ENCODE data around the gene SCAPER.

Gene SCAPER

DNA sequence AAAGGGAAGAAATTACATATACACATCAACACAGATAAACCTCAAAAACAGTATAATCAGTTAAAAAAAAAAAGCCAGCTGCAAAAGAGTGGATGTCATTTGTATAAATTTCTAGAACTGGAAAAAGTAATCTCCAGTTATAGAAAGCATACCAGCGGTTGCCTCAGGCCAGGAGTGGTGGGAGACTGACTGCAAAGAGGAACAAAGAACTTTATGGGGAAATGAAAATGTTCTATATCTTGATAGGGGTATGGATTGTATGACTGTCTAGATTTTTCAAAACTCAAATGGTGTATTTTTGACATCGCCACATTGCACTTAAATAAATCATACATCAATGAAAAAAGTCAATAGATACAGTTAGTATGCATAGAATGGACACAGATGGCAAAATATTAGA lies 241.6 kb downstream of the SCAPER start:
- no peak for DNase-seq

DNA sequence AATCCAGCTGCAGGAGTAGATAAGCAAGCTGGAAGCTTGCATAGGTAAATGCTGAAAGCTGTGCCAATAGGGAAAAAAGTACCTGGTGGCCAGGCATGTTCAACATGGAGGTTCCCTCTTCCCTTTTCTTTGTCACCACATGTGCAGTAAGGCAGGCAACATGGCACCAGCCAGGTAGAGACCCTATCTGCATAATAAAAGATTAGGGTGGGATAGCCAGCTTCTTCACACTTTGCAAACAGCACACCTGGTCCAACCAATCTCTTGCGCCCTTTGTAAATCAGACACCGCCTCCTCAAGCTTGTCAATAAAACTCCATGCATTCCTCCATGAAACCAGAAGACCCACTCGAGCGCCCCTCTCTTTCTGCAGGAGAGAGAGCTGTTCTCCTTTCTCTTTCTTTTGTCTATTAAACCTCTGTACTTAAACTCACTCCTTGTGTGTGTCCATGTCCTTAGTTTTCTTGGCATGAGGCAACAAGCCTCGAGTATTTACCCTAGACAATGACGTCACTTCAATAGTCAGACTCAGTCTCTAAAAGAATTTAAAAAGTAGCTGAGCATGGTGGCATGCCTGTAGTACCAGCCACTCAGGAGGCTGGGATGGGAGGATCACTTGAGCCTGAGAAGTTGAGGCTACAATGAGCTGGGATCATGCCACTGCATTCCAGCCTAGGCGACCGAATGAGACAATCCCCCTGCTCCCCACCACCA lies 256.3 kb downstream of the SCAPER start:
- no peak for DNase-seq

DNA sequence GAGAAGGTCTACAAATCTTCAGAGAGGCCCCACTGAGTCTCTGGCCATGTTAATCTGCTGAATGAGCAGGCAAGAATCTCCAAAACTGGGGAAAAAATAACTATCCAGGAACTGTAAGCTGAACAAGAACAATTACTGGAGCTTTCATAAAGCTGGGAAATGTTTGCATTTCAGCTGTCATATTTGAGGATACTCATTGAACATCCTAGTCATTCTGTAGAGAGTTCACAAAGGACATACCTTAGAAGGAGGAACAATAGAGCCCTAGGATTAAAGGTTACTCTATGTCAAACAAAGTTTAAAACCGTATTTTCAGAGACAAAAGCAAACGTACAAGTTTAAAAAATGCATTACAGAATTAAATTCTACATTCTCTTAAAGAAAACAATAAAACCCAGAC lies 257.5 kb downstream of the SCAPER start:
- DNase-seq: no peak

DNA sequence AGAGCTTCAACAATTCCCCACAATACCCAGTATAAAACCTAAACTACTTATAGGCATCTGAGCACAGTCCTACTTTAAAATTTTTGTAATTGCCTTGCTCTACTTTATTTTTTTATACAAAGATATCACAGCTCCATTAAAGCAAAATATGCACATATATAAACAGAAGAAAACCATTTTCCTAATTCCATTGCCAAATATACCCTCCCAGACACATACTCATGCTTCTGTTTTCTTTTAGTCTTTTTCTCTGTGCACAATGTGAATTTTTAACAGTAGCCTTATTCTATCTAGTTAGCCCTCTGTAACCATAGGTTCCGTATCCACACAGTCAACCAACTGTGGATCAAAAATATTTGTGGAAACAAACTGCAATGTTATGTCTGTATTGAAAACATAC lies 260.5 kb downstream of the SCAPER start:
- DNase-seq: no peak

DNA sequence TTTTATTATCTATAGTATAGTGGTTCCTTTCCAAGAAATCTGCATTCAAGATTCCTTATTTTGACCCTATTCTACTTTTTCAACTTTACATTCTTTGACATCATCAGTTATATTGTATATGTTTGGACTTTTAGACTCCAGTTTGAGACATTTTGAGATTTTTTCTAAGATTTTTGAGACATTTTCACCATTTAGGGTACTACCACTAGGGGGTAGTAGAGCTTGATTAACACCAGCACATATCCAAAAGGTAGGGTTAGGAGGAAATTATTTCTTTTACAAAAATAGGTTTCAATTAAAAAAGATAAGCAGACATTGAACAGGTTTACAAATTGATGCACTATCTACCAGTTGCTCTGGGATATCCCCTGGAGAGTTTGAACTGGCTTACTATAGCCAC lies 262.5 kb downstream of the SCAPER start:
- DNase-seq: no peak

DNA sequence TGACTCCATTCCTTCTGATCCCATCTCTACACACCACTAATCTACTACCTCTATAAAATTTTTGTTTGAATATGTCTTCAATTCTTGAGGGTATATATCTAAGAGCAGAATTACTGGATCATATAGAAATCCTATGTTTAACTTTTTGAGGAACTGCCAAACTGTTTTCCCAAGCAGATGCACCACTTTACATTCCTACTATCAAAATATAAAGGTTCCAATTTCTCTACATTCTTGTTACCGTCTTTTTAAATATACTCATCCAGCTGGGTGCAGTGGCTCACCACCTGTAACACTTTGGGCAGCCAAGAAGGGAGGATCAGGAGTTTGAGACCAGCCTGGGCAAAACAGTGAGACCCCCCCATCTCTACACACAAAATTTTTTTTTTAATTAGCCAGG lies 268.0 kb downstream of the SCAPER start:
- no peak for DNase-seq

DNA sequence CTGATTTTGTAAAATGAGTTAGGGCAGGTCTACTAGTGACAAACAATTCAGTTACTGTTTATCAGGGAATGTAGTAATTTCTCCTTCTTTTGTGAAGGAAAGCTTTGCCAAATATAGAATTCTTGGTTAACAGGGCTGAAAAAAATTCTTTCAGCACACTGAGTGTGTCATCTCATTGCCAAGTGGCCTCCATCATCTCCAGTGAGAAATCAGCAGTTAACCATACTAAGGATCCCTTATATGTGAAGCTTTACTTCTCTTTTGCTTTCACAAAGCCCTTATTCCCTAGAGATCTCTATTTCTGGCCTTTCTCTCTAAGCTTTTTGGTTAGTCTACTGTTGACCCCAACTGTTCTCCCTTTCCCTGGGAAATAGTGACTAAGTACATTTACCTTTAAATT lies 269.1 kb downstream of the SCAPER start:
- DNase-seq: no peak

DNA sequence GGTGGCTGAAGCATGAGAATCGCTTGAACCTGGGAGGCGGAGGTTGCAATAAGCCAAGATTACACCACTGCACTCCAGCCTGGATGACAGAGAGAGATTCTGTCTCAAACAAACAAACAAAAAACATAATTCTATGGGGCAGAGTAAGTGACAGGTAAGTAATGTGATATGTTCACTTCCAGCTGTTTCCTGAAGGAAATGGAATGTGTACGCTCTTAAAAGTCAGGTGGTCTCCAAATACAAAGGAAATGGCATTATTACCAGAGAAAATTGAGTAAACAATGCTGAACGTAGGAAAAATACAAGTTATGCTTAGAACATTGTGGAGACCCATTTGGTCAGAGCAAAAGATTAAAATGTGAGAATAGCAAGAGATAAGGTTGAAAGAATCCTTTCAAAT lies 278.5 kb downstream of the SCAPER start:
- no peak for DNase-seq

DNA sequence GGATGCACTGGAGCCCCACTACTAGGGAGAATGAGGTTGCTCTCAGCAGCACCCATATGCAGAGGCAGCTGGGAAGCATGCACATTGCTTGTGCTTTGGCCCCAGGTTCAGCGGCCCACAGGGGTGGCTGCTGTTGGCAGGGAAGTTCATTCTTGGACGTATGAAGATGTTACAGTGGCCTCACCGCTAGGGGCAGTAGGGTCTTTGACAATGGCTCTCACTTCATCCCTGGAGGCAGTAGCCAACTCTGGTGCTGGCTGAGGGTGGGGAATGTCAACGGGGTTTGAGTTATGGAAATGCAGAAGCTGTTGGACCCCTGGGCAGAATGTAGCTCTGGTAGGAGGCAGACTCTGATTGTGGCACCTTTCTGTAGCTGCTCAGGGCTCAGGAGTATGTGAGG lies 279.9 kb downstream of the SCAPER start:
- DNase-seq: no peak

DNA sequence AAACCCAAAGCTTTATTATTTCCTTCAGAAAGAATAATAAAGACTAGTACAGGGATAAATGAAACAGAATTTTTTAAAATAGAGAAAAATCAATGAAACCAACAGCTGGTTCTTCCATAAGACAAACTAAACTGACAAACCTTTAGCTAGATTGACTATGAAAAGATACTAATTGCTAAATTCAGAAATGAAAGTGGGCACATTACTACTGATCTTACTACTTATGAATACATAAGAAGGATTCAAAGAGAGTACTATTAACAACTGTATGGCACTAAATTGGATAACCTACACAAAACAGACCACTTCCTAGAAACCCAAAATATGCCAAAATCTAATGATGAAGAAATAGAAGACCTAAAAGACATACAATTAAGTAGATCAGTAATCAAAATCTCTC lies 290.4 kb downstream of the SCAPER start:
- DNase-seq: no peak

DNA sequence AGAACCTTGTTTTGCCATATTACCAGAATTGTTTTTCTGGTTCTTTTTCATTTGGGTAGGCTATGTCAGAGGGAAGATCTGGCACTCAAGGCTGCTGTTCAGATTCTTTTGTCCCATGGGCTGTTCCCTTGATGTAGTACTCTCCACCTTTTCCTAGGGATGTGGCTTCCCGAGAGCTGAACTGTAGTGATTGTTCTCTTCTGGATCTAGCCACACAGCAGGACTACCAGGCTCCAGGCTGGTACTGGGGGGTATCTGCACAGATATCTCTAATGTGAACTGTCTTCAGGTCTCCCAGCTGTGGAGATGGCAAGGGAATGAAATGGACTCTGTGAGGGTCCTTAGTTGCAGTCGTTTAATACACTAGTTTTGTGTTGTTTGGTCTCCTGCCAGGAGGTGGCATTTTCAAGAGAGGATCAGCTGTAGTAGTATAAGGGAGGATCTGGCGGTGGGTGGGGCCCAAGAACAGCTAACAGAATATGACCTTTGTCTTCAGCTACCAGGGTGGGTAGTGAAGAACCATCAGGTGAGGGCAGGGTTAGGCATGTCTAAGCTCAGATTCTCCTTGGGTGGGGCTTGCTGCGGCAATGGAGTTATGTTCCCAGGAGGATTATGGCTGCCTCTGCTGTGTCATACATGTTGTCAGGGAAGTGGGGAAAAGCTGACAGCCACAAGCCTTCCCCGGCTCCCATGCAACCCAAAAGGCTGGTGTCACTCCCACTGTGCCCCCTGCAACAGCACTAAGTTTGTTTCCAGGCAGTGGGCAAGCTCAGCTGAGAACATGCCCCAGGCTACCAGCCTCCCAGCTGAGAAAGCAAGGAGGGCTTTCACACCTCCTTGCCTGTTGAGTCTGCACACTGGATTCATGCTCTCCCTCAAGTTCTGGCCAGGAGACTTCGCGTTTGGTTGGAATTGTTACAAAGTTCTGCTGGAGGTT lies 316.1 kb downstream of the SCAPER start:
- no peak for DNase-seq

DNA sequence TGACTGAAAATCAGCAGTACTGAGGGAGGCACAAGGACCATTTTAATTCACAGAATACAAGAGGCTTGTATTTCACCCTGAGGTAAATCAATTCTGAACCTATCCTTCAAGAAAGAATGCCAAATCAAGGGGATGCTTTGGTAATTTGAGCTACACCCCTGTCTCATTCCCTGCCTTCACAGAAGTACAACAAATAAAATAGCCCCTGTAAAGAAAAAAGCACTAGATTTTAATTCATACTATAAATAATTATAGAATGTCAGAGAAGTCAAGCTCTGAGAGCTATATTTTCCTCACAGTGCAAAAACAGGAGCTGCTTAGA lies 319.6 kb downstream of the SCAPER start:
- no peak for DNase-seq

DNA sequence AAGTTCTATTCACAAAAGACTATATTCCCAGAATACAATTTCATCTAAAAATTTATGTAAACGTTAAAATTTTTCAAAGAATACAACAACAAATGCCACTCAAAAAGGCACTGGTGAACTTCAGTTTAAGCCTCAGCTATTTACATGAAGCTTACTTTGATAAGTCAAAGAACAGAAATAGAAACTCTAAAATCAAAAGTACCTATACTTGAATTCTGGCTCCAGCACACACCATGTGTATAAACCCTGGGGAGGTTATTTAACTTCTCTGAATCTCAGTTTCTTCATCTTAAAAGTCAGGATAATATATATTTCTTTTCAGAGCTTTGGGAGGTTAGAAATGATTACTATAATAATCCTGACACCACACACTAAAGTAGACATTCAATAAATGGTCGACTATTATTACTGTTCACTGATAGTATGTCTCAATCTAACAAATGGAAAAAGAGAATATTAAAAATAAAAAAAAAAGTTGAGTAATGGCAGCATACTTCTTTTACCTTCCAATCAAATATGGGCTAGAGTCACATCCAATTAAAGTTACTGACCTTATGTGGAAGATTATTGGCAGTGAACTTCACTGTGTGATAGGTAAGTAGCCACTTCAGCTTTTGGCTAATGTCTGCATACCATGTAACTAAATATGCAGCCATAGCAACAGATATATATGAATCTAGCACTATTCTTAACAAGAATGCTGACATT lies 320.1 kb downstream of the SCAPER start:
- no peak for DNase-seq

DNA sequence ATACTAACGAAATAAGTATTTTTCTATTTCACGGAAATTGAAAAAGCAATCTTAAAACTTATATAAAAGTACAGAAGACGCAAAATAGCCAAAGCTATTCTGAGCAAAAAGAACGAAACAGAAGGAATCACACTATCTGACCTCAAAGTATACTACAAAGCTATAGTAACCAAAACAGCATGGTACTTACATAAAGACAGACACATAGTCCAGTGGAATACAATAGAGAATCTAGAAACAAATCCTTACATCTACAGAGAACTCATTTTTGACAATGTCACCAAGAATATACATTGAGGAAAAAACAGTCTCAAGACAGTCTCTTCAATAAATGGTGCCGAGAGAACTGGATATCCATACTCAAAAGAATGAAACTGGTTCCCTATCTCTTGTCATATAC lies 322.6 kb downstream of the SCAPER start:
- no peak for DNase-seq

DNA sequence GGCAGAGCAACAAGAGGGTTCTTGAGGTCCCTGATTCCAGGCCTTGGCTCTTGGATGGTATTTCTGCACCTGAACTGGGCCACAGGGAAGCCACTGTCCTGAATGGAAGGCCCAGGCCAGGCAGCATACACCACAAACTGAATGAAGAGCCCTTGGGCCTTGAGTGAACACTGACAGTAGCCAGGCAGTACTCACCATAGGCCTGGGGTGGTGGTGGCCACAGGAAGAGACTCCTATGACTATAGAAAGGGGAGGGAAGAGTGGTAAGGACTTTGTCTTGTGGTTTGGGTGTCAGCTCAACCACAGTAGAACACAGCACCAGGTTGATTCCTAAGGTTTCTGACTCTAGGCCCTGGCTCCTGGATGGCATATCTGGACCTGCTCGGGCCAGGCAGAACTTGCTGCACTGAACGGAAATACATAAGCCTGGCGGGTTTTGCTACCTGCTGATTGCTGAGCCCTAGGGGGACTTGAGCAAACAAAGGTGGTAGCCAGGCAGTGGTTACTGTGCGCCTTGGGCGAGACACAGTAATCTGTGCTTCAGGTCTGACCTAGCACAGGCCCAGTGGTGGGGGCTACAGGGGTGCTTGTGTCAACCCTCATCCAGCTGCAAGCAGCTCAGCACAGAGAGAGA lies 327.1 kb downstream of the SCAPER start:
- DNase-seq: no peak

DNA sequence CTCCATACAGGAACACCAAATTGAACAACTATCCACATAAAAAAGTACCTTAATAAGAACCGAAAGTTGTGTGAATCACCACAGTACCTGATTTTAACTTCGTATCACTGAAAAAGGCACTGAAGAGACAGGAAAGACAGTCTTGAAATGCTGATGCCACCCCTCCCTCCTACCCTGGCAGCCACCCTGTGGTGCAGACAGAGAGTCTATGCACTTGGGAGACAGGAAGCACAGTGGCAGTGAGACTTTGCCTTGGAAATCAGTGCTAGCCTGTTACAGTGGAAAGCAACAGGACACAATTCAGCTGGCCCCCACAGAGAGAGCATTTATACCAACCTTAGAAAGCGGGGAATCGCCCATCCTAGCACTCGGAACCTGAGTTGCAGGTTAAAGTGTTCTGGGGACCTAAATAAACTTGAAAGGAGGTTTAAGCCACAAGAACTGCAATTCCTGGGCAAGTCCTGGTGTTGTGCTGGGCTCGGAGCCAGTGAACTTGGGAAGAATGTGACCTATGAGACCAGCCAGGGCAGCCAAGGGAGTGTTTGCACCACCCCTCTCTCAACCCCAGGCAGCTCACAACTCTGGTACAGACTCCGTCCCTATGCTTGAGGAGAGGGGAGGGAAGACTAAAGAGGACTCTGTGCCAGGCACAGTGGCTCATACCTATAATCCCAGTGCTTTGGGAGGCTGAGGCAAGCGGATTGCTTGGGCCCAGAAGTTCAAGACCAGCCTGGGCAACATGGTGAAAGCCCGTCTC lies 328.4 kb downstream of the SCAPER start:
- DNase-seq: peak; percentile 64

DNA sequence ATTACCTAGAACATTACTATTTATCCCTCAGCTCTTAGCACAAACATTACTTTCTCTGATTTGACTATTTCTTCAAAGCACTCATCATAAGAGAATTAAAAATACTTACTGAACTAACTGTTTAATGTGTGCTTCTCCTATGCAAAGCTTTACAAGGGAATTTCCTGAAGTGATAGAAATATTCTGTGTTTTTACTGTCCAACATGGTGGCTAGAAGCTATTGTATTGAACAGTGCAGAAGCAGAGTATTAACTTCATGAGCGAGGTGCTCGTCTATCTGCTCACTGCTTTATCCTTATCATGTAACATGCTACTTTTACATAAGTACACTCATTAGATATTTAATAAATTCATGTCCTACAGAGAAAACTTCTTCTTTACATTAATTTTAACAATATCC lies 329.5 kb downstream of the SCAPER start:
- no peak for DNase-seq

DNA sequence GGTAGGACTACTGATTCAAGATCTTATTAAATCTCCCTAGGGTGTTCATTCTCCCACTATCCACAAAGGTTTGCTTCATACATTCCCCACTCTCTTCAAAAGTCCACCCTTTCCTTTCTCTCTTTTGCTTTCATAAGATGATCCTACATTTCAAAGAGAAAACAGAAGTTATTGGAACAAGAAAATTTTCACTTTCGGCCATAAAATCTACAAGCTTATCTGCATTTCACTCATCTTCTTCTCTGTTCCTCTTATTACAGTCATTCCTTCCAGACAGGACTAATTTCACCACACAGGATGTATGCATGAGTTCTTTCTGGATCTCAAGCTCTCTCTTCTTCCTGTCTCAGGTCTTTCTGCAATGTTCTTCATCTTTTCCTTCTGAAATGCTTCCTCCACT lies 329.9 kb downstream of the SCAPER start:
- DNase-seq: no peak

DNA sequence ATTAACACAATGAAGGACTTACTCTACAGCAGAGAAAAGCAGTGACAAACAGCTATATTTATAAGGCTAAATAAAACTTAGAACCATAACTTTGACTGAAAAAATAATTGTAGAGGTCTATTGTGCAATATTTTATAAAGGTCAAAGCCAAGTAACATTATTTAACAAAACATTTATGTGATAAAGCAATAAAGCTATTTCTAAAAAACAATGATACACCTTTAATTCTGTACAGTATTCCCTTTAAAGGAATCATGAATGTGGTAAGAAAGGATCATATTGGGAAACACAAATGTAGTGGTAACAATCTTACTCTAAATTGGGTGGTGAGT lies 332.2 kb downstream of the SCAPER start:
- no peak for DNase-seq

DNA sequence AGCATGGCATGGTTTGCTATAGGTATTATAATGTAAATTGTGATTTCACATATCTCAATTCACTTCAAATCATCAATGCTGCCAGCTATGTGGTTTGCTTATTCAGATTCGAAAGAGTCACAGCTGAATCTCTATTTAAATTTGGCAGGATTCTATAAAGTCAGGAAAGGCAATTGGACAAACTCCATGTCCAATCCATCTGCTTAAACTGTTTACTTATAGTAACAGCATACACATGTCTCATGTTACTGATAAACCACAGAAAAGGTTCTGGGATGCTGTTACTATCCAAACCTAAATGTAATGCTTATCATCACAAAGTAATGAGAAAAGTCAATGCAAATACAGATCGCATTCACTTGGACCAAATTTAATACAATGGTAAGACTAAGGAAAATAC lies 338.9 kb downstream of the SCAPER start:
- no peak for DNase-seq

DNA sequence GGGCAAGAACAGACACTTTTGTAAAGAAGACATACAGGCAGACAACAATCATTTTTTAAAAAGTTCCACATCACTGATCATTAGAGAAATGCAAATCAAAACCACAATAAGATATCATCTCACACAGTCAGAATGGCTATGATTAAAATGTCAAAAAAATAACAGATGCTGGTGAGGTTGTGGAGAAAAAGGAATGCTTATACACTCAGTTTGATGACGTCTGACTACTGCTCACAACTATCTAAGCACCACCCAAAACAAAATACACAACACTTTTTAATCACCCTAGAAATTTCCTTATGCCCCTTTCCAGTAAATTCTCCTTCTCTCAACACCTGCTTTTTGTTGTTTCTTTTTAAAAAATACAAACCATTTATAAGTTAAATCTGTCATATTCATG lies 339.8 kb downstream of the SCAPER start:
- DNase-seq: peak; percentile 9

DNA sequence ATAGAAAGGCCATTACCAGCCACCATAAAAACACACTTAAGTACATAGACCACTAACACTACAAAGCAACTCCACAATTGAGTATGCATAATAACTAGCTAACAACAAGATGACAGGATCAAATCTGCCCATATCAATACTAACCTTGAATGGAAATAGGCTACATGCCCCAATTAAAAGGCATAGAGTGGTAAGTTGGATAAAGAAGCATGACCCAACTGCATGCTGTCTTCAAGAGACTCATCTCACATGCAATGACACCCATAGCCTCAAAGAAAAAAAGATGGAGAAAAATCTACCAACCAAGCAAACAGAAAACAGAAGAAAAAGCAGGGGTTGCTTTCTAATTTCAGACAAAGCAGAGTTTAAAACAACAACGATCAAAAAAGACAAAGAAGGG lies 349.9 kb downstream of the SCAPER start:
- DNase-seq: no peak

DNA sequence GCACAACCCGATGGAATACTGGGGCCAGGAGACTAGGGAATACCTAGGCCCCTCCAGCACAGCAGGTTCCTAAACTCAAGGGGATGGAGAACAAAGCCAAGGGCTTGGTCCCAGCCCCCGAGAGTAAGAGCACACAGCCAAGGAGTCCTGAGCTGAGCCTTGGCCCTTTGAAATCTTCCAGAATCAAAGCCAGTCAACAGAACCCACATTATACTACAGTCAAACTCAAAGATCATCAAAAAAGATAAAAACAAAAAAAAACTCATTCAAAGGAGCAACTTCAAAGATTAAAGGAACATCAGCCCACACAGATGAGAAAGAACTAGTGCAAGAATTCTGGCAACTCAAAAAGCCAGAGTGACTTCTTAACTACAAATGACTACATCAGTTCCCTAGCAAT lies 351.6 kb downstream of the SCAPER start:
- DNase-seq: no peak

All from NCI-H226 (cell line).